MCF 10A (cell line): Measurements from ENCODE around the gene ABCF2. TPM values are rescaled to one million over a fixed set of nuclear protein-coding genes. Genes with fewer than 3 reads are reported as not detected.

Experiments
- BruUV-seq: library from RNA; stranded (reverse); fragments of 400-500 nt; replicated peaks from 2 replicates; lab custom pipeline; 2021; lab: Mats Ljungman, UMichigan
- CTCF ChIA-PET: fragments of 300-600 bp; sonication (Branson Sonifier 250); formaldehyde crosslinking; extraction: SDS; loops from one replicate; lab custom pipeline; 2021; ENCODE audit warnings: antibody characterized with exemption, inconsistent platforms; lab: Yijun Ruan, JAX
- POLR2A ChIA-PET: fragments of 300-600, 350-650 bp; sonication (Branson Sonifier 250); formaldehyde crosslinking; extraction: SDS; loops from one replicate; lab custom pipeline; 2020; ENCODE audit warnings: antibody characterized with exemption, inconsistent platforms; lab: Yijun Ruan, JAX
- DNase-seq: peaks from one replicate; pipeline ENCODE4 v3.0.0-alpha.2; 2018; ENCODE audit not compliant: unreplicated experiment
- H3K27ac Mint-ChIP-seq: one replicate; pipeline ENCODE4 v1.8.0; 2022; ENCODE audit warnings: mild to moderate bottlenecking, low read depth, mixed read lengths; ENCODE audit not compliant: unreplicated experiment
- H3K27me3 Mint-ChIP-seq: one replicate; pipeline ENCODE4 v1.8.0; 2022; ENCODE audit warnings: mixed read lengths; ENCODE audit not compliant: insufficient read depth, unreplicated experiment
- H3K36me3 Mint-ChIP-seq: one replicate; pipeline ENCODE4 v1.8.0; 2022; ENCODE audit warnings: mild to moderate bottlenecking, moderate library complexity, mixed read lengths; ENCODE audit not compliant: insufficient read depth, unreplicated experiment
- H3K4me1 Mint-ChIP-seq: one replicate; pipeline ENCODE4 v1.8.0; 2022; ENCODE audit warnings: mixed read lengths; ENCODE audit not compliant: insufficient read depth, unreplicated experiment
- H3K4me3 Mint-ChIP-seq: one replicate; pipeline ENCODE4 v1.8.0; 2022; ENCODE audit warnings: mild to moderate bottlenecking, moderate library complexity, mixed read lengths; ENCODE audit not compliant: unreplicated experiment
- H3K9me3 Mint-ChIP-seq: one replicate; pipeline ENCODE4 v1.8.0; 2022; ENCODE audit warnings: mixed read lengths; ENCODE audit not compliant: unreplicated experiment
- CTCF ChIP-seq: fragments of 200-600 bp; IDR thresholded peaks from one replicate; pipeline ENCODE4 v1.8.0; 2022; ENCODE audit warnings: antibody characterized with exemption, mild to moderate bottlenecking; ENCODE audit not compliant: unreplicated experiment
- intact Hi-C: fragments of 100-400 bp; cut with micrococcal nuclease; formaldehyde crosslinking; loops from 2 replicates; pipeline ENCODE4 v1.14.1; 2022
- total RNA-seq: library from RNA; stranded (reverse); gene quantifications from 2 replicates; pipeline ENCODE4 v1.2.3, GENCODE V29; 2022

Gene ABCF2
- total RNA-seq, 1 experiment from 2014 or later = 72.4 TPM

DNA sequence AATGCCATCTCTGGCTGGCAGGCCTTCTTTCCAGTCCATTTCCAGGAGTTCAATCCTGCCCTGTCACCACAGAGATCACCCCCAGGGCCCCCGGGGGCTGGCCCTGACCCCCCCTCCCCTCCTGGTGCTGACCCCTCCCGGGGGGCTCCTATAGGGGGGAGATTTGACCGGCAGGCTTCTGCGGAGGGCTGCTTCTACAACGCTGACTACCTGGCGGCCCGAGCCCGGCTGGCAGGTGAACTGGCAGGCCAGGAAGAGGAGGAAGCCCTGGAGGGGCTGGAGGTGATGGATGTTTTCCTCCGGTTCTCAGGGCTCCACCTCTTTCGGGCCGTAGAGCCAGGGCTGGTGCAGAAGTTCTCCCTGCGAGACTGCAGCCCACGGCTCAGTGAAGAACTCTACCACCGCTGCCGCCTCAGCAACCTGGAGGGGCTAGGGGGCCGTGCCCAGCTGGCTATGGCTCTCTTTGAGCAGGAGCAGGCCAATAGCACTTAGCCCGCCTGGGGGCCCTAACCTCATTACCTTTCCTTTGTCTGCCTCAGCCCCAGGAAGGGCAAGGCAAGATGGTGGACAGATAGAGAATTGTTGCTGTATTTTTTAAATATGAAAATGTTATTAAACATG is 11.3 kb upstream of the ABCF2 start:
- TF ChIP-seq CTCF = no peak
- Mint-ChIP-seq H3K27me3 (no peaks in the 10 kb centered on the region), H3K4me1 (peaks cover 5% of the 10 kb centered on the region), H3K27ac (no peak overlapping the region), H3K4me3 (no peak overlapping the region), H3K36me3 (peaks cover 54% of the 10 kb centered on the region), H3K9me3 (no peaks in the 10 kb centered on the region)
- no TSS peak for BruUV-seq
- DNase-seq = no peak
- POLR2A ChIA-PET = interaction anchor here (1.1 kb wide), 1 partner anchor 11 kb away, joined by 3 read pairs; the partner anchor contains the start of gene ABCF2
- CTCF ChIA-PET = interaction anchor here (1.6 kb wide), 1 partner anchor 114 kb away, joined by 3 read pairs; no protein-coding TSS in a partner anchor
- intact Hi-C loops = no loop called here

- Mint-ChIP-seq H3K36me3 (peaks cover 56% of the 10 kb centered on the region), H3K4me1 (peaks cover 5% of the 10 kb centered on the region), H3K27ac (no peak overlapping the region), H3K27me3 (no peaks in the 10 kb centered on the region), H3K4me3 (no peak overlapping the region), H3K9me3 (no peaks in the 10 kb centered on the region)
- no peak for TF ChIP-seq CTCF
- no TSS peak for BruUV-seq
- CTCF ChIA-PET = interaction anchor here (0.6 to 1.3 kb wide), 2 partner anchors 78 to 180 kb away, joined by 3 to 4 read pairs; partner anchors contain the start of gene CDK5
- DNase-seq = no peak
- POLR2A ChIA-PET = interaction anchor here (1.0 to 1.1 kb wide), 2 partner anchors 11 to 14 kb away, joined by 3 to 4 read pairs; partner anchors contain the start of gene ABCF2
- intact Hi-C loops = no loop called here
These were observed 10.5 kb upstream of the ABCF2 start for GRCh38 chr7:151237244-151238189.

- Mint-ChIP-seq H3K27me3 (no peaks in the 10 kb centered on the region), H3K27ac (no peak overlapping the region), H3K4me3 (no peak overlapping the region), H3K4me1 (peaks cover 15% of the 10 kb centered on the region), H3K9me3 (no peaks in the 10 kb centered on the region), H3K36me3 (peaks cover 54% of the 10 kb centered on the region)
- no peak for TF ChIP-seq CTCF
- BruUV-seq = no TSS peak
- POLR2A ChIA-PET = interaction anchor here (0.6 to 1.0 kb wide), 3 partner anchors 15 to 139 kb away, joined by 3 to 4 read pairs (median 3); no protein-coding TSS in a partner anchor
- CTCF ChIA-PET = interaction anchor here (0.6 to 1.3 kb wide), 2 partner anchors 79 kb away, joined by 3 read pairs; no protein-coding TSS in a partner anchor
- intact Hi-C loops = no loop called here
- DNase-seq = no peak
These were observed 9.4 kb upstream of the ABCF2 start for GRCh38 chr7:151236406-151236805.
